Astrocyte (in vitro differentiated cells and primary cell): ENCODE measurements around the gene GABRA6. TPM values are rescaled to one million over a fixed set of nuclear protein-coding genes. Genes with fewer than 3 reads are reported as not detected.

ENCODE experiments used
- DNase-seq: peaks from one replicate; pipeline ENCODE4 v3.0.0-alpha.2; 2010; ENCODE audit warnings: low read depth
- FAIRE-seq: peaks from 2 replicates; lab custom pipeline; 2011; peaks lifted over from hg19 to GRCh38; lab: Jason Lieb, UNC
- H2AFZ ChIP-seq: 2 replicates; pipeline ENCODE4 v1.6.0; 2012; ENCODE audit warnings: low read depth, low read length, inconsistent platforms
- H3K27ac ChIP-seq: 2 replicates; pipeline ENCODE4 v1.5.1; 2011; ENCODE audit warnings: low read depth, low read length, inconsistent platforms
- H3K27me3 ChIP-seq: 2 replicates; pipeline ENCODE4 v1.6.0; 2011; ENCODE audit warnings: low read length, inconsistent platforms; ENCODE audit not compliant: insufficient read depth
- H3K36me3 ChIP-seq: 2 replicates; pipeline ENCODE4 v1.5.1; 2011; ENCODE audit warnings: low read length, inconsistent platforms; ENCODE audit not compliant: insufficient read depth
- H3K4me1 ChIP-seq: 2 replicates; pipeline ENCODE4 v1.5.1; 2011; ENCODE audit warnings: low read length, inconsistent platforms; ENCODE audit not compliant: insufficient read depth
- H3K4me2 ChIP-seq: 2 replicates; pipeline ENCODE4 v1.6.0; 2012; ENCODE audit warnings: low read length, inconsistent platforms
- H3K4me3 ChIP-seq: 2 replicates; pipeline ENCODE4 v1.5.1; 2011; ENCODE audit warnings: low read depth, mild to moderate bottlenecking, low read length, inconsistent platforms; ENCODE audit not compliant: insufficient read depth
- H3K79me2 ChIP-seq: 2 replicates; pipeline ENCODE4 v1.6.0; 2012; ENCODE audit warnings: mild to moderate bottlenecking, low read length, inconsistent platforms; ENCODE audit not compliant: insufficient read depth
- H3K9ac ChIP-seq: 2 replicates; pipeline ENCODE4 v1.6.0; 2012; ENCODE audit warnings: mild to moderate bottlenecking, low read length, inconsistent platforms
- H3K9me3 ChIP-seq: 2 replicates; pipeline ENCODE4 v1.5.1; 2012; ENCODE audit warnings: low read depth, mild to moderate bottlenecking, low read length, inconsistent platforms; ENCODE audit not compliant: insufficient read depth
- H4K20me1 ChIP-seq: 2 replicates; pipeline ENCODE4 v1.6.0; 2012; ENCODE audit warnings: low read length, inconsistent platforms; ENCODE audit not compliant: insufficient read depth
- H3K27ac Mint-ChIP-seq: one replicate; pipeline ENCODE4 v1.8.0; 2021; ENCODE audit warnings: mild to moderate bottlenecking, mixed read lengths; ENCODE audit not compliant: unreplicated experiment
- H3K27me3 Mint-ChIP-seq: one replicate; pipeline ENCODE4 v1.8.0; 2021; ENCODE audit warnings: low read depth, mixed read lengths; ENCODE audit not compliant: unreplicated experiment
- H3K36me3 Mint-ChIP-seq: one replicate; pipeline ENCODE4 v1.8.0; 2021; ENCODE audit warnings: low read depth, mixed read lengths; ENCODE audit not compliant: unreplicated experiment
- H3K4me1 Mint-ChIP-seq: one replicate; pipeline ENCODE4 v1.8.0; 2021; ENCODE audit warnings: low read depth, mixed read lengths; ENCODE audit not compliant: unreplicated experiment
- H3K4me3 Mint-ChIP-seq: one replicate; pipeline ENCODE4 v1.8.0; 2021; ENCODE audit warnings: mild to moderate bottlenecking, moderate library complexity, mixed read lengths; ENCODE audit not compliant: unreplicated experiment
- H3K9me3 Mint-ChIP-seq: one replicate; pipeline ENCODE4 v1.8.0; 2021; ENCODE audit warnings: mild to moderate bottlenecking, mixed read lengths; ENCODE audit not compliant: unreplicated experiment
- CTCF ChIP-seq: IDR thresholded peaks from 2 replicates; pipeline ENCODE4 v1.5.1; 2011; ENCODE audit warnings: low read depth, mild to moderate bottlenecking, inconsistent platforms, low read length, moderate library complexity; ENCODE audit not compliant: insufficient read depth
- EZH2 ChIP-seq: IDR thresholded peaks from 2 replicates; pipeline ENCODE4 v1.6.1; 2012; ENCODE audit warnings: mild to moderate bottlenecking, low read length, inconsistent platforms; ENCODE audit not compliant: insufficient read depth
- total RNA-seq: library from RNA; stranded (reverse); gene quantifications from 2 replicates; pipeline ENCODE4 v1.2.1, GENCODE V29; 2021

Gene GABRA6
- total RNA-seq, 1 donor from 2014 or later = not detected

- H3K27me3 Mint-ChIP-seq = no peaks in the 10 kb centered on the region
- H3K9me3 Mint-ChIP-seq = no peaks in the 10 kb centered on the region
- H3K4me2 ChIP-seq = no peak overlapping the region
- no peak overlapping the region for H2AFZ ChIP-seq
- H3K27ac Mint-ChIP-seq = no peak overlapping the region
- no peaks in the 10 kb centered on the region for H3K36me3 Mint-ChIP-seq
- H3K79me2 ChIP-seq = no peaks in the 10 kb centered on the region
- no peak overlapping the region for H3K9ac ChIP-seq
- no peak overlapping the region for H3K27ac ChIP-seq
- no peak overlapping the region for H3K4me3 Mint-ChIP-seq
- no peak overlapping the region for H3K4me3 ChIP-seq
- DNase-seq (no peak), FAIRE-seq (no peak)
- no peaks in the 10 kb centered on the region for H3K36me3 ChIP-seq
- TF ChIP-seq CTCF (no peak), EZH2 (no peak)
- H3K4me1 Mint-ChIP-seq = no peaks in the 10 kb centered on the region
- H3K9me3 ChIP-seq = no peaks in the 10 kb centered on the region
- no peaks in the 10 kb centered on the region for H3K4me1 ChIP-seq
- H4K20me1 ChIP-seq = no peaks in the 10 kb centered on the region
- H3K27me3 ChIP-seq = no peaks in the 10 kb centered on the region
Observed at GRCh38 chr5:161709239-161709638, 23.7 kb downstream of the GABRA6 start.

- Histone ChIP-seq H3K9ac (no peak overlapping the region), H3K27me3 (no peaks in the 10 kb centered on the region), H2AFZ (no peak overlapping the region), H3K36me3 (no peaks in the 10 kb centered on the region), H3K4me2 (no peak overlapping the region), H3K79me2 (no peaks in the 10 kb centered on the region), H3K4me3 (no peak overlapping the region), H4K20me1 (no peaks in the 10 kb centered on the region), H3K4me1 (no peaks in the 10 kb centered on the region), H3K27ac (no peak overlapping the region), H3K9me3 (peaks cover 2% of the 10 kb centered on the region)
- no peak overlapping the region for H3K4me3 Mint-ChIP-seq
- TF ChIP-seq EZH2 (no peak), CTCF (no peak)
- H3K9me3 Mint-ChIP-seq = no peaks in the 10 kb centered on the region
- H3K27me3 Mint-ChIP-seq = no peaks in the 10 kb centered on the region
- no peaks in the 10 kb centered on the region for H3K36me3 Mint-ChIP-seq
- no peaks in the 10 kb centered on the region for H3K4me1 Mint-ChIP-seq
- no peak overlapping the region for H3K27ac Mint-ChIP-seq
- DNase-seq = no peak
- no peak for FAIRE-seq
Observed at GRCh38 chr5:161713042-161713441, 27.5 kb downstream of the GABRA6 start.

- no peaks in the 10 kb centered on the region for H3K36me3 Mint-ChIP-seq
- H3K27me3 ChIP-seq = no peaks in the 10 kb centered on the region
- no peak overlapping the region for H3K4me2 ChIP-seq
- TF ChIP-seq CTCF (no peak), EZH2 (no peak)
- no peak overlapping the region for H3K4me3 ChIP-seq
- H3K4me3 Mint-ChIP-seq = no peak overlapping the region
- H3K27ac Mint-ChIP-seq = no peak overlapping the region
- H2AFZ ChIP-seq = no peak overlapping the region
- DNase-seq (no peak), FAIRE-seq (no peak)
- no peak overlapping the region for H3K9ac ChIP-seq
- H3K27ac ChIP-seq = no peak overlapping the region
- no peaks in the 10 kb centered on the region for H3K27me3 Mint-ChIP-seq
- H3K9me3 Mint-ChIP-seq = no peaks in the 10 kb centered on the region
- H3K4me1 Mint-ChIP-seq = no peaks in the 10 kb centered on the region
- no peaks in the 10 kb centered on the region for H3K4me1 ChIP-seq
- no peaks in the 10 kb centered on the region for H3K36me3 ChIP-seq
- H3K9me3 ChIP-seq = peaks cover 2% of the 10 kb centered on the region
- no peaks in the 10 kb centered on the region for H3K79me2 ChIP-seq
- no peaks in the 10 kb centered on the region for H4K20me1 ChIP-seq
Observed at GRCh38 chr5:161719157-161719556, 33.6 kb downstream of the GABRA6 start.
